GM12878 (cell line): ENCODE data around the gene CEBPB. TPM values are rescaled to one million over a fixed set of nuclear protein-coding genes. Genes with fewer than 3 reads are reported as not detected.
A peak's percentile ranks its signal among the peaks of the same experiment; 100 is the strongest.

Experiments
- ATAC-seq: fragments of 200-7000 bp; cut with Tn5 transposase; 3 replicates; pipeline ENCODE4 v1.9.1; 2020; ENCODE audit warnings: mild to moderate bottlenecking, moderate library complexity
- BruUV-seq: library from RNA; stranded (reverse); fragments of 400-500 nt; replicated peaks from 2 replicates; lab custom pipeline; 2021; lab: Mats Ljungman, UMichigan
- CTCF ChIA-PET: fragments of 300-600 bp; sonication (Branson Sonifier 250); formaldehyde crosslinking; extraction: SDS; loops from one replicate; lab custom pipeline; 2021; ENCODE audit warnings: inconsistent platforms; lab: Yijun Ruan, JAX
- POLR2A ChIA-PET: fragments of 350-600 bp; formaldehyde crosslinking; extraction: SDS; loops from one replicate; lab custom pipeline; 2021; ENCODE audit warnings: inconsistent platforms; lab: Charles Lee
- RAD21 ChIA-PET: fragments of 300-600 bp; sonication (Branson Sonifier 250); formaldehyde crosslinking; loops from one replicate; lab custom pipeline; 2023; ENCODE audit warnings: antibody characterized with exemption; ENCODE audit not compliant: unreplicated experiment; lab: Charles Lee
- SMC1A ChIA-PET: fragments of 300-600 bp; sonication (Branson Sonifier 250); formaldehyde crosslinking; loops from one replicate; lab custom pipeline; 2023; ENCODE audit not compliant: unreplicated experiment, uncharacterized antibody; lab: Charles Lee
- DNase-seq: peaks from one replicate; pipeline ENCODE4 v3.0.0-alpha.2; 2011; ENCODE audit warnings: low read depth, low spot score
- FAIRE-seq: peaks from 3 replicates; lab custom pipeline; 2011; peaks lifted over from hg19 to GRCh38; lab: Jason Lieb, UNC
- H2AFZ ChIP-seq: 2 replicates; pipeline ENCODE4 v1.6.0; 2011; ENCODE audit warnings: low read depth, low read length, control low read depth; ENCODE audit not compliant: control insufficient read depth
- H3K27ac ChIP-seq: 2 replicates; pipeline ENCODE4 v1.5.1; 2011; ENCODE audit warnings: control low read depth; ENCODE audit not compliant: control insufficient read depth, insufficient read depth
- H3K27me3 ChIP-seq, 2 experiments: replicated peaks in 1 of 2; 2 replicates each; pipeline versions ENCODE4 v1.6.0 to v1.6.1; 2011; ENCODE audit warnings: low read length in 1 of 2; ENCODE audit not compliant: control insufficient read depth in 2 of 2, insufficient read depth in 2 of 2
- H3K36me3 ChIP-seq, 2 experiments: 2 replicates each; pipeline ENCODE4 v1.5.1; 2011; ENCODE audit warnings: low read length in 1 of 2; ENCODE audit not compliant: control insufficient read depth in 2 of 2, insufficient read depth in 2 of 2
- H3K4me1 ChIP-seq: 2 replicates; pipeline ENCODE4 v1.6.1; 2011; ENCODE audit warnings: mild to moderate bottlenecking, low read length, moderate library complexity, mixed read lengths; ENCODE audit not compliant: control insufficient read depth, insufficient read depth
- H3K4me2 ChIP-seq: 2 replicates; pipeline ENCODE4 v1.6.0; 2011; ENCODE audit warnings: control low read depth; ENCODE audit not compliant: control insufficient read depth, insufficient read depth
- H3K4me3 ChIP-seq: fragments of 200-600 bp; sonication (generic); 2 replicates; pipeline ENCODE4 v1.5.1; 2016
- H3K79me2 ChIP-seq: 2 replicates; pipeline ENCODE4 v1.6.0; 2011; ENCODE audit warnings: low read length; ENCODE audit not compliant: control insufficient read depth, insufficient read depth
- H3K9ac ChIP-seq: 2 replicates; pipeline ENCODE4 v1.8.0; 2011; ENCODE audit warnings: low read length, control low read depth, mixed read lengths; ENCODE audit not compliant: control insufficient read depth, insufficient read depth
- H3K9me3 ChIP-seq: replicated peaks from 3 replicates; pipeline ENCODE4 v1.5.1; 2011; ENCODE audit warnings: mild to moderate bottlenecking, low read length; ENCODE audit not compliant: control insufficient read depth, insufficient read depth
- H4K20me1 ChIP-seq: 2 replicates; pipeline ENCODE4 v1.6.0; 2011; ENCODE audit not compliant: control insufficient read depth, insufficient read depth
- CREB1 ChIP-seq: IDR thresholded peaks from 2 replicates; pipeline ENCODE4 v1.6.1; 2012; ENCODE audit warnings: low read depth, mild to moderate bottlenecking, inconsistent platforms
- IKZF1 ChIP-seq: fragments of 450-650 bp; conservative IDR thresholded peaks from 2 replicates; pipeline ENCODE4 v1.6.1; 2017; ENCODE audit warnings: antibody characterized with exemption, mild to moderate bottlenecking
- POU2F2 ChIP-seq: IDR thresholded peaks from 3 replicates; pipeline ENCODE4 v1.6.1; 2011; ENCODE audit warnings: low read depth, mild to moderate bottlenecking, low read length, borderline replicate concordance
- STAT1 ChIP-seq: fragments of 450-650 bp; conservative IDR thresholded peaks from 2 replicates; pipeline ENCODE4 v1.6.1; 2014; ENCODE audit warnings: antibody characterized with exemption, mild to moderate bottlenecking
- TAF1 ChIP-seq: IDR thresholded peaks from 2 replicates; pipeline ENCODE4 v1.6.1; 2011; ENCODE audit warnings: mild to moderate bottlenecking, low read depth, low read length, borderline replicate concordance
- TARDBP ChIP-seq: IDR thresholded peaks from 2 replicates; pipeline ENCODE4 v1.6.1; 2016; ENCODE audit warnings: borderline replicate concordance
- USF2 ChIP-seq: IDR thresholded peaks from 2 replicates; pipeline ENCODE4 v1.6.1; 2011; ENCODE audit warnings: low read depth, low read length, improper control_type of control experiment, borderline replicate concordance
- YY1 ChIP-seq: IDR thresholded peaks from 2 replicates; pipeline ENCODE4 v1.6.1; 2011; ENCODE audit warnings: low read depth, mild to moderate bottlenecking, low read length
- WGBS: methylation state at CpG from one replicate; pipeline ENCODE4 v1.1.6; 2016; ENCODE audit warnings: low lambda C conversion rate; ENCODE audit not compliant: insufficient replicate concordance, insufficient coverage; ENCODE audit errors: missing lambda C conversion rate; 5-methylcytosine and 5-hydroxymethylcytosine counted together
- in situ Hi-C: fragments of 300-500 bp; cut with MboI; formaldehyde crosslinking; loops from 9 replicates; pipeline ENCODE4 v1.14.3; 2018; ENCODE audit warnings: mixed read lengths
- intact Hi-C: fragments of 100-400 bp; cut with micrococcal nuclease; formaldehyde crosslinking; loops from one replicate; pipeline ENCODE4 v1.14.2; 2022; ENCODE audit not compliant: unreplicated experiment
- polyA plus RNA-seq, 11 experiments: library from polyadenylated mRNA; depleted of rRNA in 4 of 11; unstranded in 6 of 11; stranded (reverse) in 5 of 11; fragments of >200 nt; fragmentation: Nextera tagmentation in 4 of 11; fragmentation: Illumina TruSeq in 1 of 11; extraction: Ambion mirVana in 4 of 11; extraction: Trizol in 1 of 11; gene quantifications; 1 replicate in 1 of 11; 2 replicates in 10 of 11; pipeline versions ENCODE4 v1.2.1 to v1.2.3, GENCODE V29; 2011 to 2016; ENCODE audit warnings: inconsistent platforms in 2 of 11, missing spikeins in 2 of 11, low read depth in 1 of 11
- total RNA-seq, 4 experiments: library from RNA; depleted of rRNA in 3 of 4; stranded (reverse); fragments of >200 nt in 3 of 4; fragmentation: Illumina TruSeq in 1 of 4; extraction: Trizol in 1 of 4; gene quantifications; 2 replicates each; pipeline versions ENCODE4 v1.2.1 to v1.2.3, GENCODE V29; 2013 to 2021
- TF ChIP-seq, protein P1 (sequence below), 3 experiments: IDR thresholded peaks in 2 of 3; conservative IDR thresholded peaks in 1 of 3; 2 replicates each; pipeline ENCODE4 v1.5.1; 2011; ENCODE audit warnings: low read depth in 3 of 3, low read length in 3 of 3, mild to moderate bottlenecking in 3 of 3, control low read depth in 2 of 3, moderate library complexity in 2 of 3, inconsistent platforms in 1 of 3, mixed read lengths in 1 of 3; ENCODE audit not compliant: control insufficient read depth in 2 of 3, insufficient read depth in 1 of 3; ENCODE audit errors: extremely low read depth in 1 of 3
- TF ChIP-seq, protein P2 (sequence below): fragments of 150-350 bp; IDR thresholded peaks from 2 replicates; pipeline ENCODE4 v1.6.1; 2016; ENCODE audit warnings: low read depth, low read length
- TF ChIP-seq, protein P3 (sequence below): fragments of 450-650 bp; IDR thresholded peaks from 2 replicates; pipeline ENCODE4 v1.6.1; 2017; ENCODE audit warnings: mild to moderate bottlenecking, low read depth, inconsistent platforms; ENCODE audit not compliant: poor library complexity, severe bottlenecking

The CEBPB gene
- total and polyA plus RNA-seq, 10 of the 15 experiments (the other 5 are each of a cell fraction or from before 2014, with no cell fraction given): 0.18 to 8.8 (median 1.6) TPM

- in situ Hi-C loops (loop anchor here (5.0 kb wide), 1 partner anchor 184 kb away; the partner anchor contains the start of gene SNAI1), intact Hi-C loops (loop anchor here (5.0 kb wide), 1 partner anchor 94 kb away; no protein-coding TSS in a partner anchor)
- H3K27ac ChIP-seq: peak overlapping the region; percentile 57
- FAIRE-seq: peak; percentile 94
- no peaks in the 10 kb centered on the region for H3K36me3 ChIP-seq
- H3K4me1 ChIP-seq: peaks cover 6% of the 10 kb centered on the region; the same call in 1 of the 2 replicates
- TSS peak; percentile 96 for BruUV-seq
- H3K27me3 ChIP-seq: no peaks in the 10 kb centered on the region
- H3K4me2 ChIP-seq: peak overlapping the region; percentile 85
- ChIA-PET SMC1A (interaction anchor here (0.6 to 5.1 kb wide), 13 partner anchors 12 to 187 kb away, joined by 3 to 70 read pairs (median 6); partner anchors contain the start of gene PEDS1), RAD21 (interaction anchor here (0.7 to 6.8 kb wide), 8 partner anchors 13 to 230 kb away, joined by 3 to 58 read pairs (median 4); partner anchors contain the start of genes PEDS1 and RNF114), POLR2A (interaction anchor here (0.5 to 2.0 kb wide), 9 partner anchors 12 to 192 kb away, joined by 3 to 31 read pairs (median 4); partner anchors contain the start of genes PEDS1 and UBE2V1), CTCF (interaction anchor here (0.7 to 9.3 kb wide), 15 partner anchors 9 to 665 kb away, joined by 3 to 219 read pairs (median 6); partner anchors contain the start of genes PEDS1 and UBE2V1)
- DNase-seq: peak; percentile 82
- peak; percentile 99 for ATAC-seq
- no peaks in the 10 kb centered on the region for H3K79me2 ChIP-seq
- H3K9ac ChIP-seq: peak overlapping the region; percentile 58
- peak overlapping the region; percentile 40 for H3K4me3 ChIP-seq
- H4K20me1 ChIP-seq: no peaks in the 10 kb centered on the region
- H2AFZ ChIP-seq: peak overlapping the region; percentile 93
- WGBS: 12% methylated on average over 20 of the region's 20 CpGs
- no peaks in the 10 kb centered on the region for H3K9me3 ChIP-seq
- TF ChIP-seq CREB1 (peak; percentile 88), IKZF1 (peak; percentile 62), STAT1 (0 out of 2 replicates have a peak, but pooled peaks have one; percentile 72), TARDBP (no peak), YY1 (no peak), TAF1 (peak; percentile 60; the same call in 1 of the 2 replicates), USF2 (no peak), POU2F2 (peak; percentile 57; the same call in 1 of the 3 replicates)
- TF ChIP-seq, protein P1, sequence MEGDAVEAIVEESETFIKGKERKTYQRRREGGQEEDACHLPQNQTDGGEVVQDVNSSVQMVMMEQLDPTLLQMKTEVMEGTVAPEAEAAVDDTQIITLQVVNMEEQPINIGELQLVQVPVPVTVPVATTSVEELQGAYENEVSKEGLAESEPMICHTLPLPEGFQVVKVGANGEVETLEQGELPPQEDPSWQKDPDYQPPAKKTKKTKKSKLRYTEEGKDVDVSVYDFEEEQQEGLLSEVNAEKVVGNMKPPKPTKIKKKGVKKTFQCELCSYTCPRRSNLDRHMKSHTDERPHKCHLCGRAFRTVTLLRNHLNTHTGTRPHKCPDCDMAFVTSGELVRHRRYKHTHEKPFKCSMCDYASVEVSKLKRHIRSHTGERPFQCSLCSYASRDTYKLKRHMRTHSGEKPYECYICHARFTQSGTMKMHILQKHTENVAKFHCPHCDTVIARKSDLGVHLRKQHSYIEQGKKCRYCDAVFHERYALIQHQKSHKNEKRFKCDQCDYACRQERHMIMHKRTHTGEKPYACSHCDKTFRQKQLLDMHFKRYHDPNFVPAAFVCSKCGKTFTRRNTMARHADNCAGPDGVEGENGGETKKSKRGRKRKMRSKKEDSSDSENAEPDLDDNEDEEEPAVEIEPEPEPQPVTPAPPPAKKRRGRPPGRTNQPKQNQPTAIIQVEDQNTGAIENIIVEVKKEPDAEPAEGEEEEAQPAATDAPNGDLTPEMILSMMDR (IDR thresholded peaks at IDR 0.05 in 2 of 3, conservative IDR thresholded peaks at IDR 0.05 in 1 of 3; ENCODE audit: control insufficient read depth in 2 of 3, extremely low read depth in 1 of 3, insufficient read depth in 1 of 3, low read depth in 3 of 3, low read length in 3 of 3): no peak
- TF ChIP-seq, protein P2, sequence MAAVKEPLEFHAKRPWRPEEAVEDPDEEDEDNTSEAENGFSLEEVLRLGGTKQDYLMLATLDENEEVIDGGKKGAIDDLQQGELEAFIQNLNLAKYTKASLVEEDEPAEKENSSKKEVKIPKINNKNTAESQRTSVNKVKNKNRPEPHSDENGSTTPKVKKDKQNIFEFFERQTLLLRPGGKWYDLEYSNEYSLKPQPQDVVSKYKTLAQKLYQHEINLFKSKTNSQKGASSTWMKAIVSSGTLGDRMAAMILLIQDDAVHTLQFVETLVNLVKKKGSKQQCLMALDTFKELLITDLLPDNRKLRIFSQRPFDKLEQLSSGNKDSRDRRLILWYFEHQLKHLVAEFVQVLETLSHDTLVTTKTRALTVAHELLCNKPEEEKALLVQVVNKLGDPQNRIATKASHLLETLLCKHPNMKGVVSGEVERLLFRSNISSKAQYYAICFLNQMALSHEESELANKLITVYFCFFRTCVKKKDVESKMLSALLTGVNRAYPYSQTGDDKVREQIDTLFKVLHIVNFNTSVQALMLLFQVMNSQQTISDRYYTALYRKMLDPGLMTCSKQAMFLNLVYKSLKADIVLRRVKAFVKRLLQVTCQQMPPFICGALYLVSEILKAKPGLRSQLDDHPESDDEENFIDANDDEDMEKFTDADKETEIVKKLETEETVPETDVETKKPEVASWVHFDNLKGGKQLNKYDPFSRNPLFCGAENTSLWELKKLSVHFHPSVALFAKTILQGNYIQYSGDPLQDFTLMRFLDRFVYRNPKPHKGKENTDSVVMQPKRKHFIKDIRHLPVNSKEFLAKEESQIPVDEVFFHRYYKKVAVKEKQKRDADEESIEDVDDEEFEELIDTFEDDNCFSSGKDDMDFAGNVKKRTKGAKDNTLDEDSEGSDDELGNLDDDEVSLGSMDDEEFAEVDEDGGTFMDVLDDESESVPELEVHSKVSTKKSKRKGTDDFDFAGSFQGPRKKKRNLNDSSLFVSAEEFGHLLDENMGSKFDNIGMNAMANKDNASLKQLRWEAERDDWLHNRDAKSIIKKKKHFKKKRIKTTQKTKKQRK: no peak
- TF ChIP-seq, protein P3, sequence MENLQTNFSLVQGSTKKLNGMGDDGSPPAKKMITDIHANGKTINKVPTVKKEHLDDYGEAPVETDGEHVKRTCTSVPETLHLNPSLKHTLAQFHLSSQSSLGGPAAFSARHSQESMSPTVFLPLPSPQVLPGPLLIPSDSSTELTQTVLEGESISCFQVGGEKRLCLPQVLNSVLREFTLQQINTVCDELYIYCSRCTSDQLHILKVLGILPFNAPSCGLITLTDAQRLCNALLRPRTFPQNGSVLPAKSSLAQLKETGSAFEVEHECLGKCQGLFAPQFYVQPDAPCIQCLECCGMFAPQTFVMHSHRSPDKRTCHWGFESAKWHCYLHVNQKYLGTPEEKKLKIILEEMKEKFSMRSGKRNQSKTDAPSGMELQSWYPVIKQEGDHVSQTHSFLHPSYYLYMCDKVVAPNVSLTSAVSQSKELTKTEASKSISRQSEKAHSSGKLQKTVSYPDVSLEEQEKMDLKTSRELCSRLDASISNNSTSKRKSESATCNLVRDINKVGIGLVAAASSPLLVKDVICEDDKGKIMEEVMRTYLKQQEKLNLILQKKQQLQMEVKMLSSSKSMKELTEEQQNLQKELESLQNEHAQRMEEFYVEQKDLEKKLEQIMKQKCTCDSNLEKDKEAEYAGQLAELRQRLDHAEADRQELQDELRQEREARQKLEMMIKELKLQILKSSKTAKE: peak; percentile 13
Observed at GRCh38 chr20:50165684-50166554, 24.7 kb upstream of the CEBPB start.
